Peyer's patch (tissue), 4 donors: ENCODE data around the gene UBE2D4. TPM values are rescaled to one million over a fixed set of nuclear protein-coding genes. Genes with fewer than 3 reads are reported as not detected.
A peak's percentile ranks its signal among the peaks of the same experiment; 100 is the strongest.
"Not testable (repeated sequence)": the region's sequence is repeated elsewhere in the genome, so short reads cannot be mapped to it uniquely, and the experiment has no call there.

Source experiments
- DNase-seq, 3 donors: peaks; one replicate each; pipeline ENCODE4 v3.0.0-alpha.2; 2017 to 2019
- H3K27ac ChIP-seq, 4 donors: fragments of 200-600 bp; sonication (generic); one replicate each; pipeline ENCODE4 v1.5.1; 2016 to 2019
- H3K27me3 ChIP-seq, 2 donors: fragments of 200-600 bp; sonication (generic); one replicate each; pipeline ENCODE4 v1.5.1; 2019
- H3K36me3 ChIP-seq, 3 donors: fragments of 200-600 bp; sonication (generic); one replicate each; pipeline ENCODE4 v1.5.1; 2016 to 2019
- H3K4me1 ChIP-seq, 4 donors: fragments of 200-600 bp; sonication (generic); one replicate each; pipeline ENCODE4 v1.5.1; 2016 to 2019
- H3K4me3 ChIP-seq, 4 donors: fragments of 200-600 bp; sonication (generic); 1 replicate in 3 of 4; 2 replicates in 1 of 4; pipeline ENCODE4 v1.5.1; 2016 to 2019; ENCODE audit warnings: mild to moderate bottlenecking in 1 of 4
- H3K9me3 ChIP-seq, 4 donors: fragments of 200-600 bp; sonication (generic); one replicate each; pipeline ENCODE4 v1.5.1; 2016 to 2019; ENCODE audit warnings: mild to moderate bottlenecking in 1 of 4
- CTCF ChIP-seq, 6 experiments: fragments of 450-650 bp in 4 of 6; fragments of 200-600 bp in 2 of 6; sonication (generic) in 1 of 6; IDR thresholded peaks; one replicate each; pipeline ENCODE4 v1.5.1; 2017 to 2019; ENCODE audit warnings: antibody characterized with exemption in 6 of 6, mild to moderate bottlenecking in 3 of 6, moderate library complexity in 1 of 6
- POLR2A ChIP-seq, 2 donors: fragments of 450-650 bp; IDR thresholded peaks; one replicate each; pipeline ENCODE4 v1.5.1; 2017; ENCODE audit warnings: antibody characterized with exemption in 2 of 2, mild to moderate bottlenecking in 2 of 2, moderate library complexity in 2 of 2
- total RNA-seq, 4 donors: library from RNA; depleted of rRNA; stranded (reverse); fragments of >200 nt; gene quantifications; one replicate each; pipeline ENCODE4 v1.1.0, GENCODE V29; 2016

The UBE2D4 gene
- total RNA-seq, 4 donors from 2014 or later, result 13.0 to 15.3 (median 14.5) TPM

- H3K27me3 ChIP-seq, result no peaks in the 10 kb centered on the region
- no peaks in the 10 kb centered on the region for H3K36me3 ChIP-seq
- no peak for TF ChIP-seq POLR2A (IDR thresholded peaks at IDR 0.05)
- TF ChIP-seq CTCF (IDR thresholded peaks at IDR 0.05), result no peak
- H3K9me3 ChIP-seq, result no peaks in the 10 kb centered on the region
- DNase-seq, result no peak
- no peak overlapping the region for H3K27ac ChIP-seq
- no peaks in the 10 kb centered on the region for H3K4me1 ChIP-seq
- H3K4me3 ChIP-seq, result no peak overlapping the region
These were observed 51.3 kb downstream of the UBE2D4 start for GRCh38 chr7:43977525-43977924.

DNA sequence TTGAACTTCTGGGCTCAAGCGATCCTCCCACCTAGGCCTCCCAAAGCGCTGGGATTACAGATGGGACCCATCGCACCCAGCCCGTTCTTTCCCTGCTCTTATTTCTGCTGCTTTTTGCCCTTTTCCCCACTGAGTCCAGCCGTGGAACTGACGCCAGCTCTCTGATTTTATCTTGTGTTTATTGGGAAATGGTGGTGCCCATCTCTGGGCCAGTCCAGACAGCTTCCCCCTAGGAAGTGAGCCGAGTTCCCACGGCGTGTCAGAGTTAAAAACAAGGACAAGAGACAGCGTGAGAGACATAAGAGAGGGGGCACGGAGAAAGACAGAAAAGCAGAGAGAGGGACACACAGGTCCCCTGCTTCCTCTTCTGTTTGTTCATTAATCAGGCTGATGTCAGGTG is 51.9 kb downstream of the UBE2D4 start:
- not testable (repeated sequence) for H3K36me3 ChIP-seq, H3K9me3 ChIP-seq, H3K4me1 ChIP-seq, H3K27me3 ChIP-seq, H3K4me3 ChIP-seq, H3K27ac ChIP-seq, DNase-seq

DNA sequence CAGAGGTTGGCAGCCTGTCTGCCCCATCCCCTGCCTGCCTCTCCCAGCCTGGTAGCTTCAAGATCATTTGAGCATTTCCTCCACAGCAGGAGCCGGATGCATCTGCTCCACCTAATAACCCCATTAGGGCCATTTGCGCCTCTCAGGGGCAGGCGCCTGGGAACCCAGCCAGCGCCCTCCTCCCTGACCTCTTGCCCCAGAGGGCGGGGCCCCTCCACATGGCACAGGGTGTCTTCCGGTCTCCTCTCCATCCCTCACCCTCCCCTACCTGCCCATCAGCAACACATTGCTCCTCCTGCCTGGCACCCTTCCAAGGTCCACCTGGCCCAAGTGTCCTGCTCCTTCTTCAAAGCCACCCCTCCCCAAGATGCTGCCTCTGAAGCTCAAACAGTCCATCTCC is 56.6 kb downstream of the UBE2D4 start:
- peak in 1 of 3 donors; percentile 58 for DNase-seq
- H3K36me3 ChIP-seq, H3K27ac ChIP-seq, H3K27me3 ChIP-seq, H3K4me3 ChIP-seq, H3K4me1 ChIP-seq, H3K9me3 ChIP-seq: not testable (repeated sequence)

- H3K36me3 ChIP-seq, H3K4me3 ChIP-seq, H3K27ac ChIP-seq, DNase-seq, H3K4me1 ChIP-seq, H3K9me3 ChIP-seq, H3K27me3 ChIP-seq: not testable (repeated sequence)
These were observed 57.5 kb downstream of the UBE2D4 start for GRCh38 chr7:43983736-43984135.

DNA sequence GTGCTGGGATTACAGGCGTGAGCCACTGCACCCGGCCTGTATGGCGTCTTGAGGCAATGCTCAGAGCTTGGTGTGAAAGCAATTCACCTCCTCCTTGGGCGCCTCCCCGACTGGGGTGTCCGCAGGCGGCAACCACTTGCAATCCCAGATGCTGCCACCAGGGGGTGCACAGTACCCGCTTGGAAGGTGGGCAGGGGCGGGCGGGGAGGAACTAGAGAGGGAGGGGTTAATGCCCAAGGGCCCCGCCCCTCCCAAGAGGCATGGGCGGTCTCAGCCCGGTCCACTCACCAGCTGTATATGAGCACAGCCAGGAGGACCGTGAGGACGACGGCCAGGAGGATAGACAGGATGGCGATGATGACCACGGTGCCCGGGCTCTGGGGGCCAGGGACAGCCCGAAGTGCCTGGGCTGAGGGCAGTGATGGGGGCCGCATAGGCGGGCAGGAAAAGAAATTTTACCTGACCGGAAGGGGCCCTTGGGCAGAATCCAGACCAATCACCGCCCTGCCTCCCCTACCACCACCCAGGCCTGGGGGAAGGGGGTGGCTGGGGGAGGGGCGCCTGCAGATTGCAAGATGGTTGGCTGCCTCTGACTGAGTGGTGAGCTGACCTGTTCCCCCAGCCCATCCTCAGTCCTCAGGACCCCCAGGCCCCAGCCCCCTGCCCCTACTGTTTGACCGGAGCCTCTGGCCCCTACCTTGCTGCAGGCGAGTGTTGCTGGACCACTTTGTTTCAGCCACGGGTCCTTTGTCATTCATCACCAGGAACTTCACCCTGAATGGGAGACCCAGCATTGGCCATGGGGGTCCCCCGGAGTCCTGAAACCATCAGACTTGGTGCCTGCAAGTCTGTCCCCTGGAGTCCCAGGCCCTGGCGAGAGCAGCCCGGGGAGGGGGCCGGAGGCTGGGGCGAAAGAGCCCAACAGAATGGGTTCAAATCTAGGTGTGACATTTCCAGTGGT is 59.9 kb downstream of the UBE2D4 start:
- H3K4me3 ChIP-seq, result peak overlapping the region in 1 of 4 donors; percentile 27
- H3K27me3 ChIP-seq, H3K36me3 ChIP-seq, H3K27ac ChIP-seq, H3K4me1 ChIP-seq, H3K9me3 ChIP-seq: not testable (repeated sequence)
- DNase-seq, result peak; percentile 34 to 88 (median 62)
- TF ChIP-seq CTCF (IDR thresholded peaks at IDR 0.05), result peak in 3 of 6 experiments; percentile 39 to 60 (median 60)

GRCh38 chr7:43987476-43987875 is 61.2 kb downstream of the UBE2D4 start:
- not testable (repeated sequence) for H3K27me3 ChIP-seq, DNase-seq, H3K4me1 ChIP-seq, H3K36me3 ChIP-seq, H3K4me3 ChIP-seq, H3K27ac ChIP-seq, H3K9me3 ChIP-seq

- H3K36me3 ChIP-seq, H3K27ac ChIP-seq, H3K27me3 ChIP-seq, H3K4me1 ChIP-seq, H3K4me3 ChIP-seq, H3K9me3 ChIP-seq, DNase-seq: not testable (repeated sequence)
These were observed 63.9 kb downstream of the UBE2D4 start for GRCh38 chr7:43990011-43990585.

DNA sequence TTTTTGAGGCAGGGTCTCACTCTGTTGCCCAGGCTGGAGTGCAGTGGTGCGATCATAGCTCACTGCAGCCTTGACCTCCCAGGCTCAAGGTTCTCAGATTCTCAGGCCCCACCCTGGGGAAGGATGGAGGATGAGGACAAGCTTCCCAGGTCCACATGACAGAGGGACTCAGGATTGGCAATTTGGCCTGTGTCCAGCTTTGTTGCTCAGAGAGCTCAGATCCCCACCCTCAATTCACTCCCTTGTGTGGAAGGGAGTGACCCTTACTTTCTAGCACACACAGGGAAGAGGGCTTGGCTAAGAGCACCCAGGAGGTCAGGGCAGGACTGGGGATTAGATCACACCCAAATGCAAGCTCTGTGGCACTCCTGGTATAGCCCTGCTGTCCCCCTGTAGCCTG is 64.6 kb downstream of the UBE2D4 start:
- H3K4me3 ChIP-seq, H3K27ac ChIP-seq, DNase-seq, H3K27me3 ChIP-seq, H3K4me1 ChIP-seq, H3K9me3 ChIP-seq, H3K36me3 ChIP-seq: not testable (repeated sequence)

- H3K4me1 ChIP-seq, H3K27me3 ChIP-seq, H3K9me3 ChIP-seq, H3K36me3 ChIP-seq, H3K27ac ChIP-seq, H3K4me3 ChIP-seq: not testable (repeated sequence)
- peak in 1 of 3 donors; percentile 21 for DNase-seq
These were observed 66.7 kb downstream of the UBE2D4 start for GRCh38 chr7:43992896-43993295.

DNA sequence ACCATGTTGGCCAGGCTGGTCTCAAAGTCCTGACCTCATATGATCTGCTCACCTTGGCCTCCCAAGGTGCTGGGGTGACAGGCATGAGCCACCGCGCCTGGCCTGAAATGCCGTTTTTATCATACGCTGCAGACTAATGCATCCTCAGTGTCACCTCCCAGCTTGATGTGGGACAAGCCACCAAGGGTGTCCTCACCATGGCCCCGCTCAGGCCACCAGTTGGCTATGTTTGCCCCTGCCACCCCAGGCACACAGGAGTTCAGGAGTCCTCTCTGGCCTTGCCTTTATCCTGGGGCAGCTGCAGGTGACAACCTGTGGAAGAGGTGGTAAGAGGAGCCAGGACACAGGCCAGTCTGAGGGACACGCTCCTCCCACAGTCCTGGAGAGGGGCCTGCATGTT is 68.4 kb downstream of the UBE2D4 start:
- not testable (repeated sequence) for H3K9me3 ChIP-seq, H3K27ac ChIP-seq, DNase-seq, H3K36me3 ChIP-seq, H3K4me1 ChIP-seq, H3K4me3 ChIP-seq, H3K27me3 ChIP-seq

GRCh38 chr7:43997532-43997931 is 71.3 kb downstream of the UBE2D4 start, which contains the start of gene SPDYE1:
SPDYE1 (plus strand) TSS chr7:43997897; CDS start chr7:43999950, 2,053 bp downstream.
- H3K4me3 ChIP-seq, H3K27me3 ChIP-seq, DNase-seq, H3K36me3 ChIP-seq, H3K9me3 ChIP-seq, H3K27ac ChIP-seq, H3K4me1 ChIP-seq: not testable (repeated sequence)
